H1 (cell line): Measurements from ENCODE around the gene ZSCAN30. TPM values are rescaled to one million over a fixed set of nuclear protein-coding genes. Genes with fewer than 3 reads are reported as not detected.

Source experiments
- CHD2 ChIP-seq: IDR thresholded peaks from 2 replicates; pipeline ENCODE4 v1.6.1; 2012; ENCODE audit warnings: low read length, improper control_type of control experiment
- HDAC6 ChIP-seq: IDR thresholded peaks from one replicate; pipeline ENCODE4 v1.7.1; 2012; ENCODE audit warnings: low read depth, mild to moderate bottlenecking, inconsistent platforms, low read length, moderate library complexity
- RNF2 ChIP-seq: fragments of 200-900, 300-1000 bp; sonication (generic); IDR thresholded peaks from 2 replicates; pipeline ENCODE4 v1.7.1; 2016; ENCODE audit warnings: borderline replicate concordance, low read depth, mild to moderate bottlenecking, antibody characterized with exemption, low read length; ENCODE audit not compliant: poor library complexity, severe bottlenecking; ENCODE audit errors: missing control alignments
- polyA plus RNA-seq, 7 experiments: library from polyadenylated mRNA; depleted of rRNA in 3 of 7; stranded (reverse) in 5 of 7; unstranded in 2 of 7; fragments of >200 nt in 5 of 7; fragments of 200-250 nt in 2 of 7; gene quantifications; 1 replicate in 5 of 7; 2 replicates in 1 of 7; 4 replicates in 1 of 7; pipeline versions ENCODE4 v1.2.1 to v1.2.3, GENCODE V29; 2011 to 2013; ENCODE audit warnings: missing spikeins in 2 of 7, mixed read lengths in 2 of 7
- total RNA-seq: library from RNA; stranded (reverse); fragmentation: NEBNext Ultra II Directional; extraction: Animal tissue kit (Norgen Biotek cat#: 25700); gene quantifications from 2 replicates; pipeline ENCODE4 v1.2.1, GENCODE V29; 2021
- TF ChIP-seq, protein P1 (sequence below): fragments of 300-600 bp; sonication (generic); IDR thresholded peaks from 2 replicates; pipeline ENCODE4 v1.7.1; 2012; ENCODE audit warnings: low read length, moderate library complexity, mild to moderate bottlenecking, inconsistent platforms; ENCODE audit not compliant: insufficient replicate concordance

ZSCAN30 gene
- total and polyA plus RNA-seq, 2 of the 8 experiments (the other 6 are each of a cell fraction or from before 2014, with no cell fraction given), result 4.4 to 10.3 TPM

DNA sequence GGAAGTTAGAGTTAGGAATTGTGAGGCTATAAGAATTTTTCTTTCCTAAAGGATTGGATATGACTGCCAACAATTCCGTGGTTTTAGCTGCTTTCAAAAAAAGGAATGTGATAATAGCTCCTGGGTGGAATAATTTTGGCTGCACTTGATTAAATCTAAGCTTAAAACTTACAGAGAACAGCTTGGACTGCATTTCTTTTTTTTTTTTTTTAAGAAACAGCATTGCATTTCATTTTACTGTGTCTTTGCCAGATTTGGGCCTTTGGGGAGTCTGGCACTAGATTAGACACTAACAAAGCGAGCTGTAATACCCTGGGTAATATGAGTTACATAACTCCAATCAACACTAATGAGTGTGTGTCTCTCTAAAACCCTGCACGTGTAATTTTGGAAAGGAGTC lies 87.0 kb downstream of the ZSCAN30 start (continued):
- TF ChIP-seq, protein P1, sequence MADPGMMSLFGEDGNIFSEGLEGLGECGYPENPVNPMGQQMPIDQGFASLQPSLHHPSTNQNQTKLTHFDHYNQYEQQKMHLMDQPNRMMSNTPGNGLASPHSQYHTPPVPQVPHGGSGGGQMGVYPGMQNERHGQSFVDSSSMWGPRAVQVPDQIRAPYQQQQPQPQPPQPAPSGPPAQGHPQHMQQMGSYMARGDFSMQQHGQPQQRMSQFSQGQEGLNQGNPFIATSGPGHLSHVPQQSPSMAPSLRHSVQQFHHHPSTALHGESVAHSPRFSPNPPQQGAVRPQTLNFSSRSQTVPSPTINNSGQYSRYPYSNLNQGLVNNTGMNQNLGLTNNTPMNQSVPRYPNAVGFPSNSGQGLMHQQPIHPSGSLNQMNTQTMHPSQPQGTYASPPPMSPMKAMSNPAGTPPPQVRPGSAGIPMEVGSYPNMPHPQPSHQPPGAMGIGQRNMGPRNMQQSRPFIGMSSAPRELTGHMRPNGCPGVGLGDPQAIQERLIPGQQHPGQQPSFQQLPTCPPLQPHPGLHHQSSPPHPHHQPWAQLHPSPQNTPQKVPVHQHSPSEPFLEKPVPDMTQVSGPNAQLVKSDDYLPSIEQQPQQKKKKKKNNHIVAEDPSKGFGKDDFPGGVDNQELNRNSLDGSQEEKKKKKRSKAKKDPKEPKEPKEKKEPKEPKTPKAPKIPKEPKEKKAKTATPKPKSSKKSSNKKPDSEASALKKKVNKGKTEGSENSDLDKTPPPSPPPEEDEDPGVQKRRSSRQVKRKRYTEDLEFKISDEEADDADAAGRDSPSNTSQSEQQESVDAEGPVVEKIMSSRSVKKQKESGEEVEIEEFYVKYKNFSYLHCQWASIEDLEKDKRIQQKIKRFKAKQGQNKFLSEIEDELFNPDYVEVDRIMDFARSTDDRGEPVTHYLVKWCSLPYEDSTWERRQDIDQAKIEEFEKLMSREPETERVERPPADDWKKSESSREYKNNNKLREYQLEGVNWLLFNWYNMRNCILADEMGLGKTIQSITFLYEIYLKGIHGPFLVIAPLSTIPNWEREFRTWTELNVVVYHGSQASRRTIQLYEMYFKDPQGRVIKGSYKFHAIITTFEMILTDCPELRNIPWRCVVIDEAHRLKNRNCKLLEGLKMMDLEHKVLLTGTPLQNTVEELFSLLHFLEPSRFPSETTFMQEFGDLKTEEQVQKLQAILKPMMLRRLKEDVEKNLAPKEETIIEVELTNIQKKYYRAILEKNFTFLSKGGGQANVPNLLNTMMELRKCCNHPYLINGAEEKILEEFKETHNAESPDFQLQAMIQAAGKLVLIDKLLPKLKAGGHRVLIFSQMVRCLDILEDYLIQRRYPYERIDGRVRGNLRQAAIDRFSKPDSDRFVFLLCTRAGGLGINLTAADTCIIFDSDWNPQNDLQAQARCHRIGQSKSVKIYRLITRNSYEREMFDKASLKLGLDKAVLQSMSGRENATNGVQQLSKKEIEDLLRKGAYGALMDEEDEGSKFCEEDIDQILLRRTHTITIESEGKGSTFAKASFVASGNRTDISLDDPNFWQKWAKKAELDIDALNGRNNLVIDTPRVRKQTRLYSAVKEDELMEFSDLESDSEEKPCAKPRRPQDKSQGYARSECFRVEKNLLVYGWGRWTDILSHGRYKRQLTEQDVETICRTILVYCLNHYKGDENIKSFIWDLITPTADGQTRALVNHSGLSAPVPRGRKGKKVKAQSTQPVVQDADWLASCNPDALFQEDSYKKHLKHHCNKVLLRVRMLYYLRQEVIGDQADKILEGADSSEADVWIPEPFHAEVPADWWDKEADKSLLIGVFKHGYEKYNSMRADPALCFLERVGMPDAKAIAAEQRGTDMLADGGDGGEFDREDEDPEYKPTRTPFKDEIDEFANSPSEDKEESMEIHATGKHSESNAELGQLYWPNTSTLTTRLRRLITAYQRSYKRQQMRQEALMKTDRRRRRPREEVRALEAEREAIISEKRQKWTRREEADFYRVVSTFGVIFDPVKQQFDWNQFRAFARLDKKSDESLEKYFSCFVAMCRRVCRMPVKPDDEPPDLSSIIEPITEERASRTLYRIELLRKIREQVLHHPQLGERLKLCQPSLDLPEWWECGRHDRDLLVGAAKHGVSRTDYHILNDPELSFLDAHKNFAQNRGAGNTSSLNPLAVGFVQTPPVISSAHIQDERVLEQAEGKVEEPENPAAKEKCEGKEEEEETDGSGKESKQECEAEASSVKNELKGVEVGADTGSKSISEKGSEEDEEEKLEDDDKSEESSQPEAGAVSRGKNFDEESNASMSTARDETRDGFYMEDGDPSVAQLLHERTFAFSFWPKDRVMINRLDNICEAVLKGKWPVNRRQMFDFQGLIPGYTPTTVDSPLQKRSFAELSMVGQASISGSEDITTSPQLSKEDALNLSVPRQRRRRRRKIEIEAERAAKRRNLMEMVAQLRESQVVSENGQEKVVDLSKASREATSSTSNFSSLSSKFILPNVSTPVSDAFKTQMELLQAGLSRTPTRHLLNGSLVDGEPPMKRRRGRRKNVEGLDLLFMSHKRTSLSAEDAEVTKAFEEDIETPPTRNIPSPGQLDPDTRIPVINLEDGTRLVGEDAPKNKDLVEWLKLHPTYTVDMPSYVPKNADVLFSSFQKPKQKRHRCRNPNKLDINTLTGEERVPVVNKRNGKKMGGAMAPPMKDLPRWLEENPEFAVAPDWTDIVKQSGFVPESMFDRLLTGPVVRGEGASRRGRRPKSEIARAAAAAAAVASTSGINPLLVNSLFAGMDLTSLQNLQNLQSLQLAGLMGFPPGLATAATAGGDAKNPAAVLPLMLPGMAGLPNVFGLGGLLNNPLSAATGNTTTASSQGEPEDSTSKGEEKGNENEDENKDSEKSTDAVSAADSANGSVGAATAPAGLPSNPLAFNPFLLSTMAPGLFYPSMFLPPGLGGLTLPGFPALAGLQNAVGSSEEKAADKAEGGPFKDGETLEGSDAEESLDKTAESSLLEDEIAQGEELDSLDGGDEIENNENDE, result no peak
- TF ChIP-seq CHD2 (no peak), RNF2 (no peak), HDAC6 (no peak)
